Omental fat pad (tissue), 4 donors: ENCODE data around the gene EDRF1. TPM values are rescaled to one million over a fixed set of nuclear protein-coding genes. Genes with fewer than 3 reads are reported as not detected.
A peak's percentile ranks its signal among the peaks of the same experiment; 100 is the strongest.

Experiments used
- ATAC-seq: fragments of 150-250 bp; one replicate; pipeline ENCODE4 v1.9.1; 2016; ENCODE audit warnings: mild to moderate bottlenecking, moderate library complexity; ENCODE audit not compliant: low FRiP score
- DNase-seq: peaks from one replicate; pipeline ENCODE4 v3.0.0-alpha.2; 2019; ENCODE audit warnings: low spot score
- CTCF ChIP-seq, 3 donors: fragments of 450-650 bp; IDR thresholded peaks; one replicate each; pipeline ENCODE4 v1.5.1; 2016 to 2017; ENCODE audit warnings: antibody characterized with exemption in 3 of 3, mild to moderate bottlenecking in 3 of 3, moderate library complexity in 2 of 3
- total RNA-seq, 4 donors: library from RNA; depleted of rRNA; stranded (reverse); fragments of >200 nt; gene quantifications; one replicate each; pipeline ENCODE4 v1.1.0, GENCODE V29; 2016

The EDRF1 gene, protein sequence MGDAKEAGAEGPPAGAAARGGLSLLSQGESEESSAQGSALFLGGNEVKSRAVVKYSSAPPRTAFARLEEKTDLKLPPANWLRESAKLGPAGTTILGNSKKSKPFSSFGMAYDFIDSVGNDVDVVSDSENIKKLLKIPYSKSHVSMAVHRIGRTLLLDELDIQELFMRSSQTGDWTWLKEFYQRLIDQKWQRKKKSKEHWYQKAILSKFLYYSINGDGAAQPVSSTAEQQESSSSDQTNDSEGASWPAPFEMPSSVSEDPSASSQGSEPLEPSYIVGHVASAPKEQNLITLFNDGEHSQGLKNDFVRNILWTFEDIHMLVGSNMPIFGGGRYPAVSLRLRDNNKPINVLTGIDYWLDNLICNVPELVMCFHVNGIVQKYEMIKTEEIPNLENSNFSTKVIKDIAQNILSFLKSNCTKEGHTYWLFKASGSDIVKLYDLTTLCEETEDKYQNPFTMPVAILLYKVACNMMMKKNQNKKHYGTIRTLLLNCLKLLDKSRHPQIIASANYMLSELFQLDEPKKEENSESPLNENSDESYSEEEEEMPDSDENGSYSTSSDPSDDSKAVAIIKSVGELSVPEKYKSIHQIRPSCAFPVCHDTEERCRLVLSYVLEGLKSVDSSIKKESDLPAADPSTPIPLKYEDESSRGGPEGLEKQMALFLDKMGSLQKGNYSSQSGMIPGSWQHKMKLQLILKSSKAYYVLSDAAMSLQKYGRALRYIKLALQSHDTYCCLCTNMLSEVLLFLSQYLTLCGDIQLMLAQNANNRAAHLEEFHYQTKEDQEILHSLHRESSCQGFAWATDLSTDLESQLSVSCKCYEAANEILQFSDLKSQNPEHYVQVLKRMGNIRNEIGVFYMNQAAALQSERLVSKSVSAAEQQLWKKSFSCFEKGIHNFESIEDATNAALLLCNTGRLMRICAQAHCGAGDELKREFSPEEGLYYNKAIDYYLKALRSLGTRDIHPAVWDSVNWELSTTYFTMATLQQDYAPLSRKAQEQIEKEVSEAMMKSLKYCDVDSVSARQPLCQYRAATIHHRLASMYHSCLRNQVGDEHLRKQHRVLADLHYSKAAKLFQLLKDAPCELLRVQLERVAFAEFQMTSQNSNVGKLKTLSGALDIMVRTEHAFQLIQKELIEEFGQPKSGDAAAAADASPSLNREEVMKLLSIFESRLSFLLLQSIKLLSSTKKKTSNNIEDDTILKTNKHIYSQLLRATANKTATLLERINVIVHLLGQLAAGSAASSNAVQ
- 10 to 100 TPM; 10.9 to 26.3 (median 22.1) TPM for total RNA-seq

DNA sequence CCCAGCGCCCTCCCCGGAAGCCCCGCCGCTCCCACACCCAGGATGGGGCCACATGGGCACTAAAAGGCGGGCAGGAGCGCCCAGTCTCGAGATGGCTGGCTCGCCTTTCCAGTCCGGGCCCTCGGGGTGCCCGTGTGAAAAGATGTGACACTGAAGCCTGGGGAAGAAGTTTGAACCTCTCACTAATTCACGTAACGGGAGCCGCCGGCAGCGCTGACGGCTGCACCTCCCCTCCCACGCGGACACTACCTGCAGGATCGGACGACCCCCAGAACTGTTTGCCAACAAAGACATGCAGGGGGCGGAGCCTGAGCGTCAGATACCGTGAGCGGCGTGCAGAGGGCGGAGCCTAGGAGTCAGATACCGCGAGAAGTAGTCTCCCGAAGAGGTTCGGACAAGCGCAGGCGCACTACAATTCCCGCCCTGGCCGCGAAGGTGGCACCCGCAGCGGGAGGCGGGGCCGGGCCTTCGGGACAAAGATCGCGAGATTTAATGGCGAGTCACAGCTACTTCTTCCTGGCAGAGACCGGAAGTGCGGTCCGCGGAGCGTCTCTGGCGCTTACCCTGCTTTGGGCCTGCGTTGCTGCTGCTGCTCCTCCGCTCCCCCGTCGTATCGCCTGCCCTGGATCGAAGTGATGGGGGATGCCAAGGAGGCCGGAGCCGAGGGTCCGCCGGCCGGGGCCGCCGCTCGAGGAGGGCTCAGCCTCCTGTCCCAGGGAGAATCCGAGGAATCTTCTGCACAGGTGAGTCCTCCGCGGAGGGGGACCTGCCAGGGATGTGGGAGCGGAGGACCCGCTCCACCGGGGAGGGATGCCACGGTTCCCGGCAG lies at the start of gene EDRF1:
Gene EDRF1 (plus strand): TSS at position 537 of the 829 bp plus-strand sequence. CDS start 99 bp downstream, at position 636.
- peak; percentile 100 for ATAC-seq
- DNase-seq: peak; percentile 91
- TF ChIP-seq CTCF (IDR thresholded peaks at IDR 0.05): no peak

GRCh38 chr10:125672884-125673283 lies 46.6 kb upstream of the EDRF1 start:
- ATAC-seq (no peak), DNase-seq (no peak)
- no peak for TF ChIP-seq CTCF (IDR thresholded peaks at IDR 0.05)

- ATAC-seq (no peak), DNase-seq (no peak)
- TF ChIP-seq CTCF (IDR thresholded peaks at IDR 0.05): no peak
These were observed 40.1 kb upstream of the EDRF1 start for GRCh38 chr10:125679436-125679835.

DNA sequence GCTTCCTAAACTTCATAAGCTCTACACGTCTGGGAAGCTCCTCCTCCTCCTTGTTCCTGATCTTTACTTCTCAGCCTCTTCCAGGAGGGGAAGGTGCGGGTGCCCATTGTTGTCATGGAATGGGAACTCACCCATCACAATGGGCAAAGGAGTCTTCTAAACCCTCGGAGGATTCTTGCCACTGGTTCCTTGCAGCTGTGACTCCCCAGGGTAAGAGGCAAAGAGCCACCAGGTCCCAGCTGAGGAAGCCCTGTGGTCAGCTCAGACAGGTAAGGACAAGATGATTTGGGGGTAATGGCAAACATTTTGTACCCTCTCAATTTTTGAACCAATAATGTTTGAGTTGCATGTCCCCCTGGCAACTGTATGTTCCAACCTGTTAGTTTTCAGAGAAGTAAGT lies 36.4 kb upstream of the EDRF1 start, which contains the start of gene TEX36:
Gene TEX36 (minus strand): TSS at position 101 of the 400 bp plus-strand sequence. CDS start 174 bp downstream, outside the sequence.
- no peak for DNase-seq
- ATAC-seq: no peak
- no peak for TF ChIP-seq CTCF (IDR thresholded peaks at IDR 0.05)

- TF ChIP-seq CTCF (IDR thresholded peaks at IDR 0.05): no peak
- DNase-seq: no peak
- ATAC-seq: no peak
These were observed 35.7 kb upstream of the EDRF1 start for GRCh38 chr10:125683821-125684220.

DNA sequence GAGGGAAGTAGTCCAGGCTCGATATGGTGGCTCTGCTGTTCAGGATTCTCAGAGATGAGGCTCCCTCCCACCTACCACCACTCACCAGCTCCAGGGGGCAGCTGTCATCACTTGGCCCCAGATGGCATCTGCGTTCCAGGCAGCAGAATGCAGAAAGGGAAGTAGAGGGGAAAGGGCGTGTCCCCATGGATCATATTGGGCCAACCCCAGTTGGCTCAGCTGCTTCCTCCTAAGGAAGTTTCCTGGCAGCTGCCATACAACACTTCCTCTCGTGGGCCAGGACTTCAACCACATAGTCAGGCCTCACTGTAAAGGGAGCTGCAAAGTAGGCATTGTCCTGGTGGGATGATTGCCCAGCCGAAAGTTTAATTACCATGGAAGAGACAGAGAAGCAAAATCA lies 34.9 kb upstream of the EDRF1 start:
- DNase-seq (no peak), ATAC-seq (no peak)
- no peak for TF ChIP-seq CTCF (IDR thresholded peaks at IDR 0.05)
